Stomach (tissue), 4 donors: ENCODE results near the gene ZNF660.
"Not testable (repeated sequence)": the region's sequence is repeated elsewhere in the genome, so short reads cannot be mapped to it uniquely, and the experiment has no call there.

Experiments used
- CTCF ChIP-seq, 7 experiments: fragments of 450-650 bp in 4 of 7; fragments of 200-600 bp in 3 of 7; sonication (generic) in 3 of 7; IDR thresholded peaks; one replicate each; pipeline ENCODE4 v1.5.1; 2016 to 2019; ENCODE audit warnings: antibody characterized with exemption in 7 of 7, control low read depth in 2 of 7, mild to moderate bottlenecking in 1 of 7
- EP300 ChIP-seq: sonication (generic); formaldehyde crosslinking; IDR thresholded peaks from one replicate; pipeline ENCODE4 v1.6.1; 2017; ENCODE audit warnings: antibody characterized with exemption
- POLR2A ChIP-seq, 4 donors: fragments of 450-650 bp; IDR thresholded peaks; one replicate each; pipeline ENCODE4 v1.6.1; 2016; ENCODE audit warnings: antibody characterized with exemption in 4 of 4, control low read depth in 2 of 4, mild to moderate bottlenecking in 1 of 4, moderate library complexity in 1 of 4

- TF ChIP-seq CTCF (IDR thresholded peaks at IDR 0.05); POLR2A (IDR thresholded peaks at IDR 0.05); EP300: not testable (repeated sequence)
These were observed 3.8 kb upstream of the ZNF660 start for GRCh38 chr3:44580971-44581370.
